HG03108 (cell line): ENCODE measurements around the gene CSF1R.
A peak's percentile ranks its signal among the peaks of the same experiment; 100 is the strongest.
"Not testable (repeated sequence)": the region's sequence is repeated elsewhere in the genome, so short reads cannot be mapped to it uniquely, and the experiment has no call there.

Experiments used
- ATAC-seq: cut with Tn5 transposase; IDR thresholded peaks from one replicate; pipeline ENCODE4 v1.9.1; 2021; ENCODE audit warnings: moderate library complexity; ENCODE audit not compliant: unreplicated experiment

Gene CSF1R

GRCh38 chr5:150057511-150057910 lies 28.8 kb downstream of the CSF1R start:
- ATAC-seq: no peak

DNA sequence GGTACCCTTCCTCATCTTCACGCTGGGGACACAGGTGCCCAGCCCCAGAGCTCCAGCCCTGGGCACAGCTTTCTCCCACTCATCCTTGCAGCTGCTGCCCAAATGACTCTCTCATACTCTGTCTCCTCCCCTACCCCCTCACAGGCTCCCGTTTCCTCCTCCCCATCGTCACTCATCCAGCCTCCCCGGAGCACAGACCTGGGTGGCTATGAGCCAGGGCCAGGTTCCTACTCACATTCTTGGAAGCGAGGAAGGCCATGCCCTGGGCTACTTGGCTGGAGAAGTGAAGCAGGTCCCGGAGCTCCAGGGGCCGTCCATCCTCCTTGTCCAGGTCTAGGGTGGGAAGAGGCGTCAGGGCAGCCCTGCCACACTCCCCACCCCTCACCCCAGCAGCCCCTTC lies 29.3 kb downstream of the CSF1R start:
- no peak for ATAC-seq

DNA sequence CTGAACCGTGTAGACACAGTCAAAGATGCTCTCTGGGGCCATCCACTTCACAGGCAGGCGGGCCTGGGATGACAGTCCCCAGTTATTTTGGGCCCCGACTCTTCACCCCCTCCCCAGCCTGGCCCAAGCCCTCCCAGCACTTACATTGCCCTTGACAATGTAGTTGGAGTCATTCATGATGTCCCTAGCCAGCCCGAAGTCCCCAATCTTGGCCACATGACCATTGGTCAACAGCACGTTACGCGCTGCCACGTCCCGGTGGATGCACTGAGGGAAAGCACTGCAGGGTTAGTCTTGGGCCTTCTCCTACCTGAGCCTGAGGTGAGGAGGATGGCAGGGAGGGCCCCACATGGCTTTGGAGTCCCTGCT lies 30.3 kb downstream of the CSF1R start:
- no peak for ATAC-seq

DNA sequence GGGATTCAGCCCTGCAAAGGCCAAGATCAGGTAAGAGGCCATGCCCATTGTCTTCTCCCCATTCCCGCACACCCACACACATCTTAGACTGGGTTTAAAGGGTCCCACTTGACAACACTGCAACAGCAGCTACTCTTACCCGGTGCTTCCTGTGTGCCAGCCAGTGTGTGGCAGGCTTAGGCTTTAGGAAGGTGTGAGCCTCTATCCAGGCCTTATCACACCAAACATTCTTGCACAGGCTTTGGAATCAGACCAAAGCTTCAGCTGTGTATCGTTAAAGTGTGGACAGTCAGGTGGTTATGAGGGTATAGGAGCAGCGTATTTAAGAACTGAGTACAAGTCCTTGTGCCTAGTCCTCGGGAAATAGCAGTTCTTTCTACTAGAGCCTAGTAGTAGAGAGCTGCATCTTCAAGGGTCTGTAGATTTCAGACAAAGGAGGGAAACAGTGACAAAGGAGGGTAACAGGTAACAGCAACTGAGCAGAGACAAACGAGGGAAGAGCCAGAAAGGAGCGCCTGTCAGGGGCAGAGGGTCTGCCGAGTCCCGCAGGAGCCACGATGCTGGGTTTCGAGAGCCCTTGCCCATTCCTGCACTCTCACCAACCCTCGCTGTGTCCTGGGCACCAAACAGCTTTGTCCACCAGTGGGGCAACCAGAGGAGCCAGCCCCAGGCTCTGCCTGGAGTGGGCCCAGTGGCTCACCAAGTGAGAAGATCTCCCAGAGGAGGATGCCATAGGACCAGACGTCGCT lies 30.9 kb downstream of the CSF1R start:
- ATAC-seq: no peak

- no peak for ATAC-seq
Measured at GRCh38 chr5:150054569-150054968, 31.8 kb downstream of the CSF1R start.

- ATAC-seq: no peak
Measured at GRCh38 chr5:150053713-150054392, 32.5 kb downstream of the CSF1R start.

DNA sequence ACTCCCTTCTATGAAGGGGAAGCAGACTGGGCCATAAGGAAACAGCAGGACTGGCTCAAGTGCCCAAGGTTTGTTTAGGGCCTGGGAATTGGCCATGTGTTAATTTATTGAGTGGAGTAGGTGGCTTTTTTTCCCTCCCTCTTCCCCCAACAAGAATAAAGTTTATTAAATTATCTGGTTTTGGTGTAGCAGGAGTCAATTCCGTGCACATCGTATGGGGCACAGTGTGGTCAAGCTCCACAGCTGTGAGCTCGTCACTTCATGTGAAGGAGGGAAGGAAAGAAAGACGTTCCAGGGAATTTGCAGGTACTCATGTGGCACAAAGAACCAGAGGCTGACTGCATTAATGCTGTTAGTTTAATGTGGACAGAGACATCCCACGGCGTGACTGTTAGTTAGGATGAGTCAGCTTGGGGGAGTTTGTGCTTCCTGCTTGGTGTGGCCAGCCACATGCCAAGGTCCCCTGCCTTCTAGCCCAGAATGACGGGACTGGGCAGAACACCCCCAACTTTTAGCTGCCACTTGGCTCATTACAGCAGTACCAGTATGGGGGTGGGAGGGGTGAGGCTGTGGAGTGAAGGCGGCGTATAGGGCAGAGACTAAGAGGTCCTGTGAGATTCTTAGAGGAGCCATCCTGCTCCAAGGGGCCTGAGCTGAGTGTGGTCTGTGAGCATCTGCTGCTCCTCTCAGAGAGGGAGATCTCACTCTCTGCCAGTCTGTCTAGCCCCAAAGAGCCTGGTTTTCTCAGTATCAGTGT lies 33.2 kb downstream of the CSF1R start:
- ATAC-seq: no peak

- no peak for ATAC-seq
Measured at GRCh38 chr5:150052226-150052955, 34.0 kb downstream of the CSF1R start.

- ATAC-seq: no peak
Measured at GRCh38 chr5:150051657-150052195, 34.6 kb downstream of the CSF1R start.

DNA sequence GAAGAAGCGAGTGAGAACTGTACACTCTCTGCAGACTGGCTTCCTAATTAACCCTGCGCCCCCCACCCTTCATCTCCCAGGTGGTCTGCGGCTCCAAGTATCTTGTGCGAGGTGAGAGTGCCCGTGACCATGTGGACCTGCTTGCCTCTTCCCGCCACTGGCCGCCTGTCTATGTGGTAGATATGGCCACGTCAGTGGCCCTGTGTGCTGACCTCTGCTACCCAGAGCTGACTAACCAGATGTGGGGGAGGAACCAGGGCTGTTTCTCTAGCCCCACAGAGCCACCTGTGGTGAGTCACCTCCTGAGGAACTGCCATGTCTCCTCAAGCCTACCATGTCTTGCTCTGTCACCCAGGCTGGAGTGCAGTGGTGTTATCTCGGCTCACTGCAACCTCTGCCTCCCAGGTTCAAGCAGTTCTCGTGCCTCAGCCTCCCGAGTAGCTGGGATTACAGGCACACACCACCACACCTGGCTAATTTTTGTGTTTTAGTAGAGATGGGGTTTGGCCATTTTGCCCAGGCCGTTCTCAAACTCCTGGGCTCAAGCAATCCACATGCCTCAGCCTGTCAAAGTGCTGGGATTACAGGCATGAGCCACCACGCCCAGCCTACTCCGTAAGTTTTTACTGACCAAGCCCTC lies 36.1 kb downstream of the CSF1R start:
- not testable (repeated sequence) for ATAC-seq

DNA sequence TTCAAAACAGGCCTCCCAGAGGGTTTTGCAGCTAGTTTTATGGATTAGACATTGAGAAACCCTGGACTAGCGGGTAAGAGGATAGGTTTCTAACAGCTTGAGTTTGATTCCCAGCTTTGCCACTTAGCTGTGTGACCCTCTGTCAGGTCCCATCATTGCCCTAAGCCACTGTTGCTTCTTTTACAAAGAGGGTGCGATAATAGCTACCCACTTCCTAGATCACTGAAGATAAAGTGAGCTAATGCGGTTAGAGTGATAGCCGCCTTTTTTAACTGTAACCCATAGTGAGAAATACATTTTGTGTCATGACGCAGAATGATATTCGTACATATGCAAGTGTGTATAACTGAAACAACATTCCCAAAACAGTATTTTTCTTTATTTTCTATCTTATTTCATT lies 40.3 kb downstream of the CSF1R start:
- no peak for ATAC-seq

- ATAC-seq: no peak
Measured at GRCh38 chr5:150045549-150045948, 40.8 kb downstream of the CSF1R start.

GRCh38 chr5:150044712-150045111 lies 41.6 kb downstream of the CSF1R start:
- no peak for ATAC-seq

GRCh38 chr5:150044329-150044681 lies 42.0 kb downstream of the CSF1R start:
- no peak for ATAC-seq

GRCh38 chr5:150043657-150044328 lies 42.6 kb downstream of the CSF1R start:
- ATAC-seq: no peak

- ATAC-seq: no peak
Measured at GRCh38 chr5:150042459-150042858, 43.9 kb downstream of the CSF1R start.

GRCh38 chr5:150038547-150038946 lies 47.8 kb downstream of the CSF1R start:
- ATAC-seq: no peak

DNA sequence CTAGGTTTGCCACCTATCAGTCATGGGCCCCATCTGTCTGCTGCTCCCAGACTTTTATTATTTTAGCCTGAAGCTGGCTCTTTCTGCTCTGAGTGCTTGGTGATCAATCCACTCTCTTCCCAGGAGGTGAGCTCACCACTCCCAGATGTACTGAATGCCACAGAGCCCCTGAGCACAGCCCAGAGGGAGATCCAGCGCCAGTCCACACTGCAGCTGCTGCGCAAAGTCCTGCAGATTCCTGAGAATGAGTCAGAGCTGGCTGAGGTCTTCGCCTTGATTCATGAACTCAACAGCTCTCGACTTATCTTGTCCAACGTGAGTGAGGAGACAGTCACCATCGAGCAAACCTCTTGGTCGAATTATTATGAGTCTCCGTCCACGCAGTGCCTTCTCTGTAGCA lies 49.8 kb downstream of the CSF1R start:
- no peak for ATAC-seq

- peak; percentile 94 for ATAC-seq
Measured at GRCh38 chr5:150035139-150035895, 51.0 kb downstream of the CSF1R start.
